OCI-LY3 (cell line): ENCODE measurements around the gene NEK11.

Experiments used
- H2AFZ ChIP-seq: fragments of 200-600, 300-600 bp; shearing (Covaris generic); 2 replicates; pipeline ENCODE4 v1.6.0; 2014; ENCODE audit warnings: antibody characterized with exemption, low read depth, low read length
- H3K27ac ChIP-seq: fragments of 200-600, 300-600 bp; sonication (generic); 2 replicates; pipeline ENCODE4 v1.5.1; 2014; ENCODE audit warnings: mild to moderate bottlenecking, low read length, moderate library complexity, mixed read lengths
- H3K27me3 ChIP-seq: fragments of 200-600, 300-600 bp; sonication (generic); 2 replicates; pipeline ENCODE4 v1.6.1; 2014; ENCODE audit warnings: low read depth, low read length, mixed read lengths
- H3K36me3 ChIP-seq: fragments of 200-600, 300-600 bp; sonication (generic); replicated peaks from 2 replicates; pipeline ENCODE3; 2014; ENCODE audit warnings: low read depth, low read length, mixed read lengths
- H3K4me1 ChIP-seq: fragments of 300-600, 200-600 bp; sonication (generic); 2 replicates; pipeline ENCODE4 v1.6.1; 2014; ENCODE audit warnings: low read length, mixed read lengths
- H3K4me2 ChIP-seq: fragments of 200-600, 300-600 bp; sonication (generic); 2 replicates; pipeline ENCODE4 v1.6.1; 2014; ENCODE audit warnings: low read length, mixed read lengths
- H3K4me3 ChIP-seq: fragments of 300-600, 200-600 bp; sonication (generic); 2 replicates; pipeline ENCODE4 v1.5.1; 2014; ENCODE audit warnings: antibody characterized with exemption, mild to moderate bottlenecking, low read length, moderate library complexity
- H3K79me2 ChIP-seq: fragments of 300-600, 200-600 bp; shearing (Covaris generic); 2 replicates; pipeline ENCODE4 v1.6.1; 2014; ENCODE audit warnings: mild to moderate bottlenecking, low read length, mixed read lengths
- H3K9ac ChIP-seq: fragments of 300-600, 200-600 bp; shearing (Covaris generic); 2 replicates; pipeline ENCODE4 v1.6.0; 2014; ENCODE audit warnings: mild to moderate bottlenecking, low read length, moderate library complexity
- H3K9me3 ChIP-seq: fragments of 200-600, 300-600 bp; shearing (Covaris generic); 2 replicates; pipeline ENCODE4 v1.6.1; 2014; ENCODE audit warnings: low read length, mixed read lengths; ENCODE audit not compliant: insufficient read depth
- H4K20me1 ChIP-seq: fragments of 200-600, 300-600 bp; sonication (generic); 2 replicates; pipeline ENCODE4 v1.6.1; 2016; ENCODE audit warnings: low read length, mixed read lengths; ENCODE audit not compliant: insufficient read depth
- EZH2phosphoT487 ChIP-seq: fragments of 200-600 bp; shearing (Covaris generic); IDR thresholded peaks from 2 replicates; pipeline ENCODE4 v1.6.1; 2018; ENCODE audit warnings: antibody characterized with exemption, mixed run types, low read depth
- TF ChIP-seq, protein P1 (sequence below): fragments of 200-600, 300-600 bp; sonication (generic); IDR thresholded peaks from 2 replicates; pipeline ENCODE4 v1.5.1; 2014; ENCODE audit warnings: antibody characterized with exemption, low read length, low read depth

The NEK11 gene

GRCh38 chr3:131396170-131396569, 369.5 kb downstream of the NEK11 start:
- Histone ChIP-seq H3K27me3 (no peaks in the 10 kb centered on the region), H3K36me3 (no peaks in the 10 kb centered on the region), H3K4me2 (no peak overlapping the region), H3K4me3 (no peak overlapping the region), H3K9me3 (no peaks in the 10 kb centered on the region), H3K9ac (no peak overlapping the region), H2AFZ (no peak overlapping the region), H3K4me1 (no peaks in the 10 kb centered on the region), H4K20me1 (no peaks in the 10 kb centered on the region), H3K79me2 (no peaks in the 10 kb centered on the region), H3K27ac (no peak overlapping the region)
- no peak for TF ChIP-seq EZH2phosphoT487
- TF ChIP-seq, protein P1, sequence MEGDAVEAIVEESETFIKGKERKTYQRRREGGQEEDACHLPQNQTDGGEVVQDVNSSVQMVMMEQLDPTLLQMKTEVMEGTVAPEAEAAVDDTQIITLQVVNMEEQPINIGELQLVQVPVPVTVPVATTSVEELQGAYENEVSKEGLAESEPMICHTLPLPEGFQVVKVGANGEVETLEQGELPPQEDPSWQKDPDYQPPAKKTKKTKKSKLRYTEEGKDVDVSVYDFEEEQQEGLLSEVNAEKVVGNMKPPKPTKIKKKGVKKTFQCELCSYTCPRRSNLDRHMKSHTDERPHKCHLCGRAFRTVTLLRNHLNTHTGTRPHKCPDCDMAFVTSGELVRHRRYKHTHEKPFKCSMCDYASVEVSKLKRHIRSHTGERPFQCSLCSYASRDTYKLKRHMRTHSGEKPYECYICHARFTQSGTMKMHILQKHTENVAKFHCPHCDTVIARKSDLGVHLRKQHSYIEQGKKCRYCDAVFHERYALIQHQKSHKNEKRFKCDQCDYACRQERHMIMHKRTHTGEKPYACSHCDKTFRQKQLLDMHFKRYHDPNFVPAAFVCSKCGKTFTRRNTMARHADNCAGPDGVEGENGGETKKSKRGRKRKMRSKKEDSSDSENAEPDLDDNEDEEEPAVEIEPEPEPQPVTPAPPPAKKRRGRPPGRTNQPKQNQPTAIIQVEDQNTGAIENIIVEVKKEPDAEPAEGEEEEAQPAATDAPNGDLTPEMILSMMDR, result no peak

DNA sequence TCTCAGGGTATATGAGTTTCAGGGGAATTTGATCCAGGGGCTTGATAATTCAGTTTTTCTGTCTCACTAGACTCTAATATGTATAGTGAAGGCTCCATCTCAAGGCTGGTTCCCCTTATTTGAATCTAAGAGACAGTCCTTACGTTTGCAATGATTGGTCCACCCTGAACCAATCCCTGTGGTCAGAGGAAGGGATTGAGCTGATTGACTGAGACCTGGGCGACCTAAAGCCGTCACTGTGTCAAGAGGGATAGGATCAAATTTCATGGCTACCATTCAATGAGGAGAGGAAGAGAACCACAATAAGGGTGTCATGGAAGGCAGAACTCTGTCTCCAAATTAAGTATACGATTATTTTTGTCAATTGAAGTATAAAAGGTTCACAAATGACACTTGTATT, 371.2 kb downstream of the NEK11 start:
- Histone ChIP-seq H3K79me2 (no peaks in the 10 kb centered on the region), H3K36me3 (no peaks in the 10 kb centered on the region), H2AFZ (no peak overlapping the region), H3K4me3 (no peak overlapping the region), H3K4me1 (peaks cover 8% of the 10 kb centered on the region), H4K20me1 (no peaks in the 10 kb centered on the region), H3K27ac (no peak overlapping the region), H3K27me3 (no peaks in the 10 kb centered on the region), H3K9ac (no peak overlapping the region), H3K4me2 (no peak overlapping the region), H3K9me3 (no peaks in the 10 kb centered on the region)
- no peak for TF ChIP-seq EZH2phosphoT487
- TF ChIP-seq, protein P1, result no peak
